ENCODE data around the gene PSMB5. TPM values are rescaled to one million over a fixed set of nuclear protein-coding genes. Genes with fewer than 3 reads are reported as not detected.

PSMB5 gene
- total and polyA plus RNA-seq, 2 experiments from 2014 or later: 171 to 319 TPM

- Histone ChIP-seq H3K27me3 (no peaks in the 10 kb centered on the region), H3K9me3 (ENCODE audit: low read depth) (no peaks in the 10 kb centered on the region), H3K36me3 (replicated peaks; ENCODE audit: insufficient read depth, low read depth) (no peaks in the 10 kb centered on the region), H3K27ac (no peak overlapping the region), H3K4me3 (no peak overlapping the region), H3K79me2 (peaks cover 8% of the 10 kb centered on the region), H3K4me2 (no peak overlapping the region), H4K20me1 (ENCODE audit: insufficient read depth, poor library complexity, severe bottlenecking) (no peaks in the 10 kb centered on the region), H3K4me1 (ENCODE audit: insufficient read depth) (peaks cover 7% of the 10 kb centered on the region), H2AFZ (no peak overlapping the region), H3K9me2 (replicated peaks; ENCODE audit: insufficient read depth) (no peaks in the 10 kb centered on the region)
- WGBS (ENCODE audit: low lambda C conversion rate, missing lambda C conversion rate): 70% methylated on average over 6 of the region's 6 CpGs
- no peak for TF ChIP-seq EZH2 (IDR thresholded peaks at IDR 0.05; ENCODE audit: borderline replicate concordance)
- no peak for TF ChIP-seq CTCF (IDR thresholded peaks at IDR 0.05; ENCODE audit: poor library complexity)
- no peak for TF ChIP-seq EZH2phosphoT487 (IDR thresholded peaks at IDR 0.05; ENCODE audit: low read depth, severe bottlenecking, unreplicated experiment)
- DNase-seq (ENCODE audit: low spot score): no peak
These were observed 21.5 kb downstream of the PSMB5 start for GRCh38 chr14:23013054-23013748.

GRCh38 chr14:23009939-23010726 is 24.6 kb downstream of the PSMB5 start, which contains the start of gene C14orf93:
TSS of gene C14orf93 (minus strand) at chr14:23010143. CDS start at chr14:22999023, 11,120 bp downstream.
- 4% methylated on average over 36 of the region's 40 CpGs for WGBS (ENCODE audit: low lambda C conversion rate, missing lambda C conversion rate)
- peak; percentile 88 for DNase-seq (ENCODE audit: low spot score)
- no peaks in the 10 kb centered on the region for H3K9me3 ChIP-seq (ENCODE audit: low read depth)
- peak within 1 kb of the TSS; percentile 90 for H3K27ac ChIP-seq
- no peaks in the 10 kb centered on the region for H4K20me1 ChIP-seq (ENCODE audit: insufficient read depth, poor library complexity, severe bottlenecking)
- no peaks in the 10 kb centered on the region for H3K27me3 ChIP-seq
- H3K9me2 ChIP-seq (replicated peaks; ENCODE audit: insufficient read depth): no peaks in the 10 kb centered on the region
- H2AFZ ChIP-seq: peak within 1 kb of the TSS; percentile 98
- TF ChIP-seq CTCF (IDR thresholded peaks at IDR 0.05; ENCODE audit: poor library complexity) (no peak), EZH2phosphoT487 (IDR thresholded peaks at IDR 0.05; ENCODE audit: low read depth, severe bottlenecking, unreplicated experiment) (no peak), EZH2 (IDR thresholded peaks at IDR 0.05; ENCODE audit: borderline replicate concordance) (no peak)
- peaks cover 21% of the 10 kb centered on the region for H3K4me1 ChIP-seq (ENCODE audit: insufficient read depth)
- peaks cover 14% of the 10 kb centered on the region for H3K79me2 ChIP-seq
- peak within 1 kb of the TSS; percentile 37 for H3K4me3 ChIP-seq
- no peaks in the 10 kb centered on the region for H3K36me3 ChIP-seq (replicated peaks; ENCODE audit: insufficient read depth, low read depth)
- peak within 1 kb of the TSS; percentile 79 for H3K4me2 ChIP-seq

GRCh38 chr14:23009483-23009938 is 25.2 kb downstream of the PSMB5 start:
- DNase-seq (ENCODE audit: low spot score): no peak
- WGBS (ENCODE audit: low lambda C conversion rate, missing lambda C conversion rate): 22% methylated on average over 8 of the region's 8 CpGs
- Histone ChIP-seq H3K9me3 (ENCODE audit: low read depth) (no peaks in the 10 kb centered on the region), H2AFZ (peak overlapping the region; percentile 98), H3K9me2 (replicated peaks; ENCODE audit: insufficient read depth) (no peaks in the 10 kb centered on the region), H3K4me1 (ENCODE audit: insufficient read depth) (peaks cover 21% of the 10 kb centered on the region), H3K79me2 (peaks cover 14% of the 10 kb centered on the region), H3K4me2 (peak overlapping the region; percentile 79), H3K36me3 (replicated peaks; ENCODE audit: insufficient read depth, low read depth) (no peaks in the 10 kb centered on the region), H4K20me1 (ENCODE audit: insufficient read depth, poor library complexity, severe bottlenecking) (no peaks in the 10 kb centered on the region), H3K27ac (peak overlapping the region; percentile 90), H3K4me3 (peak overlapping the region; percentile 37), H3K27me3 (no peaks in the 10 kb centered on the region)
- TF ChIP-seq EZH2 (IDR thresholded peaks at IDR 0.05; ENCODE audit: borderline replicate concordance): no peak

GRCh38 chr14:23008831-23009230 is 25.9 kb downstream of the PSMB5 start:
- H3K4me1 ChIP-seq (ENCODE audit: insufficient read depth): peaks cover 21% of the 10 kb centered on the region
- H3K36me3 ChIP-seq (replicated peaks; ENCODE audit: insufficient read depth, low read depth): no peaks in the 10 kb centered on the region
- 68% methylated on average over 3 of the region's 3 CpGs for WGBS (ENCODE audit: low lambda C conversion rate, missing lambda C conversion rate)
- no peaks in the 10 kb centered on the region for H3K27me3 ChIP-seq
- no peak for TF ChIP-seq EZH2phosphoT487 (IDR thresholded peaks at IDR 0.05; ENCODE audit: low read depth, severe bottlenecking, unreplicated experiment)
- no peak for TF ChIP-seq CTCF (IDR thresholded peaks at IDR 0.05; ENCODE audit: poor library complexity)
- no peak for TF ChIP-seq EZH2 (IDR thresholded peaks at IDR 0.05; ENCODE audit: borderline replicate concordance)
- no peak overlapping the region for H3K4me3 ChIP-seq
- peak overlapping the region; percentile 97 for H3K27ac ChIP-seq
- peaks cover 14% of the 10 kb centered on the region for H3K79me2 ChIP-seq
- peak; percentile 22 for DNase-seq (ENCODE audit: low spot score)
- H2AFZ ChIP-seq: no peak overlapping the region
- H3K9me3 ChIP-seq (ENCODE audit: low read depth): no peaks in the 10 kb centered on the region
- H4K20me1 ChIP-seq (ENCODE audit: insufficient read depth, poor library complexity, severe bottlenecking): no peaks in the 10 kb centered on the region
- H3K9me2 ChIP-seq (replicated peaks; ENCODE audit: insufficient read depth): no peaks in the 10 kb centered on the region
- H3K4me2 ChIP-seq: peak overlapping the region; percentile 79

All from hepatocyte (in vitro differentiated cells).